HG03097 (cell line): ENCODE data around the gene SMARCD3.

ENCODE experiments used
- ATAC-seq: cut with Tn5 transposase; IDR thresholded peaks from one replicate; pipeline ENCODE4 v1.9.1; 2021; ENCODE audit not compliant: unreplicated experiment, low FRiP score

SMARCD3 gene

GRCh38 chr7:151250181-151251132 lies 2.0 kb upstream of the SMARCD3 start:
- ATAC-seq: no peak

- ATAC-seq: no peak
Measured at GRCh38 chr7:151249732-151250072, 1.2 kb upstream of the SMARCD3 start.

- no peak for ATAC-seq
Measured at GRCh38 chr7:151249034-151249731, 689 bp upstream of the SMARCD3 start.

GRCh38 chr7:151247611-151248345 lies 716 bp downstream of the SMARCD3 start:
- ATAC-seq: no peak

- no peak for ATAC-seq
Measured at GRCh38 chr7:151246851-151247580, 1.5 kb downstream of the SMARCD3 start.

- ATAC-seq: no peak
Measured at GRCh38 chr7:151246102-151246850, 2.2 kb downstream of the SMARCD3 start.

- ATAC-seq: no peak
Measured at GRCh38 chr7:151245360-151246101, 3.0 kb downstream of the SMARCD3 start.

- ATAC-seq: no peak
Measured at GRCh38 chr7:151244841-151245346, 3.6 kb downstream of the SMARCD3 start.

- ATAC-seq: no peak
Measured at GRCh38 chr7:151244196-151244840, 4.2 kb downstream of the SMARCD3 start.

GRCh38 chr7:151243408-151244195 lies 4.9 kb downstream of the SMARCD3 start:
- no peak for ATAC-seq

GRCh38 chr7:151243045-151243349 lies 5.5 kb downstream of the SMARCD3 start:
- no peak for ATAC-seq

- no peak for ATAC-seq
Measured at GRCh38 chr7:151242159-151243044, 6.1 kb downstream of the SMARCD3 start.

- ATAC-seq: no peak
Measured at GRCh38 chr7:151241755-151242096, 6.8 kb downstream of the SMARCD3 start.

- ATAC-seq: no peak
Measured at GRCh38 chr7:151240942-151241754, 7.3 kb downstream of the SMARCD3 start.

- no peak for ATAC-seq
Measured at GRCh38 chr7:151240536-151240935, 8.0 kb downstream of the SMARCD3 start.

- ATAC-seq: no peak
Measured at GRCh38 chr7:151239837-151240459, 8.5 kb downstream of the SMARCD3 start.
